IPS DF 4.7 (cell line): ENCODE measurements around the gene RPUSD1.
"Not testable (repeated sequence)": the region's sequence is repeated elsewhere in the genome, so short reads cannot be mapped to it uniquely, and the experiment has no call there.

Experiments
- DNase-seq: peaks from one replicate; pipeline ENCODE4 v3.0.0-alpha.2; 2013; ENCODE audit warnings: low spot score; ENCODE audit errors: extremely low read depth

RPUSD1 gene, protein sequence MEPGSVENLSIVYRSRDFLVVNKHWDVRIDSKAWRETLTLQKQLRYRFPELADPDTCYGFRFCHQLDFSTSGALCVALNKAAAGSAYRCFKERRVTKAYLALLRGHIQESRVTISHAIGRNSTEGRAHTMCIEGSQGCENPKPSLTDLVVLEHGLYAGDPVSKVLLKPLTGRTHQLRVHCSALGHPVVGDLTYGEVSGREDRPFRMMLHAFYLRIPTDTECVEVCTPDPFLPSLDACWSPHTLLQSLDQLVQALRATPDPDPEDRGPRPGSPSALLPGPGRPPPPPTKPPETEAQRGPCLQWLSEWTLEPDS

DNA sequence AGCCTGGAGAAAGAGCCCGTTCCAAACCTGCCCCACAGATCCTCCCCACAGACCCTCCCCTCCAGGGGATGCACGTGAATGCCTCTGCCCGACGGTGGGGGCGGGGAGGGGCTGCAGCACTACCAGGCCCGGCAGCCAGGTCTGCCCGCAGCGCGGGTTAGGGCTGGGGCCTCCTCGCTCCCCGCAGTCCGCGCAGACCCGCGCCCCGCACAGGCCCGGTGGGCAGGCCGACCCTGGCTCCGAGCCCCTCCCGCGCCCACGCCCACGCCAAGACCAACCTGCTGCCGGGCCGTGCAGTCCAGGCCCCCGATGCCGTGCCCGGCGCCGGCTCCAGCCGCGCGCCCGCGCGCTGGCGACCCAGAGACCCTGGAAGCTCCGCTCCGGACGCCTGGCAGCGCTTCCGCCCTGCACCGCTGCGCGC lies at the start of gene RPUSD1:
Gene RPUSD1 (minus strand): TSS at position 404 of the 421 bp plus-strand sequence. CDS start 644 bp downstream, outside the sequence.
- no peak for DNase-seq

GRCh38 chr16:836822-837221 lies 48.6 kb upstream of the RPUSD1 start:
- not testable (repeated sequence) for DNase-seq

DNA sequence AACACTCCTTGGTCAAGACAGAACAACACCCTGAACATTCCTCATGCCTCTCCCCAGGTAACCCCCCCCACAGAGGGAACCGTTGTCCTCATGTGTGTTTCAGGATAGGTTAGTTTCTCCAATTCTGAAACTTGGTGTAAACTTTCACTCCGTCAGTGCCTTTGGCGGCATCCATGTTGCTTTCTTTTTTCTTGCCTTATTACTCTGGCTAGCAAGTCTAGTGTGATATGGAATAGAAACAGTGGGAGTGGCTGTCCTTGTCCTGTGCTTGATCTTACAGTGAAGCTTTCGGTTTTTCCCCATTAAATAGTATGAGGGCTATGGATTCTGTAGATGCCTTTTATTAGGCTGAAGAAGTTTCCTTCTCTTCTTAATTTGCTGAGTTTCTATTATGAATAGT lies 48.0 kb upstream of the RPUSD1 start:
- DNase-seq = no peak

- DNase-seq = no peak
These were observed 47.2 kb upstream of the RPUSD1 start for GRCh38 chr16:835373-835772.

DNA sequence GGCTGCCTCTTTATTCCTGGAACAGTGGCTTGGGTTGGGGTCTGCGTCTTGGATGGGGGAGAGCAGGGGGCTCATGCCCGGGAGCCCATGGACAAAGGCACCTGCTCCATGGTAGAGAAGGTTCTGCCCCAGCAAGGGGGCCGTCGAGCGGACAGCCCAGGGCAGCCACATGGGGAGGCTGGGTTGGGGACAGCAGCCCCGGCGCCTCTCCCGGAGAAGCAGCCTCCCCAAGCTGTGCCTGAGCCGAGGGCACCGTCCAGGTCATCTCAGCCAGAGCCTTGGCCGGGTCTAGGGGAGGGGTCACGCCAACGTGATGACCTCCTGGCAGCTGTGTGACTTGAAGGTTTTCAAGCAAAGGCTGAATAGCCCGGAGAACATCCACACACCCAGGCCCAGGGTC lies 45.2 kb upstream of the RPUSD1 start:
- no peak for DNase-seq

DNA sequence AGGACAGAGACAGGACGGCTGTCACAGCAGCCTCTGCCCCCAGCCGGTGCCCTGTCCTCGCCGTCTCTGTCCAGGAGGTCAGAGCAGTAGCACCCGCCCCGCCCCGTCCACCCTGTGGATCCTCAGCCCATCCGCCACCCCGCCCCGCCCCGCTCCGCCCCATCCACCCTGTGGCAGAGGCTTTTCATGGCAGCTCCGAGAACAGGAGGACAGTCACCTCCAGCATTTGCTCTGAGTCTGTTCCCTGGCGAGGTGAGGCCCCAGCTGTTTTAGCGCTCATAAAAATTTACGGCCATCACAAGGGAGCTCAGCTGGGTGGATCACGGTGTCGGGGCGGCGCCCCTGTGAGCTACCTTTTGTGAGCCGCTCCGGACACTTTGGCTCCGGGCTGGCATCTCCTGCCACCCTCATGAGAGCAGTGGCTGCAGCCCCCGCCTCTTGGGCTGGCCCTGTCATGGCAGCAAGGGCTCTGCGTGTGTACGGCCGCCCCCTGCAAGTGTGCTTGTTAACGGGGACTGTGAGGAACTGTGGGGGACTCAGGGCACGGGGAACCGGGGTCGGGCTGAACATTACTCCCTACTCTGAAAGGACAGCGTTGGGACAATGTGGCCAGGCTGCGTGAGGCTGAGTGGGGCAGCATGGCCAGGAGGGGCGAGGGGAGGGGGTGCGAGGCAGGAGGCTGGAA lies 44.6 kb upstream of the RPUSD1 start:
- no peak for DNase-seq

GRCh38 chr16:831571-832413 lies 43.6 kb upstream of the RPUSD1 start:
- no peak for DNase-seq

DNA sequence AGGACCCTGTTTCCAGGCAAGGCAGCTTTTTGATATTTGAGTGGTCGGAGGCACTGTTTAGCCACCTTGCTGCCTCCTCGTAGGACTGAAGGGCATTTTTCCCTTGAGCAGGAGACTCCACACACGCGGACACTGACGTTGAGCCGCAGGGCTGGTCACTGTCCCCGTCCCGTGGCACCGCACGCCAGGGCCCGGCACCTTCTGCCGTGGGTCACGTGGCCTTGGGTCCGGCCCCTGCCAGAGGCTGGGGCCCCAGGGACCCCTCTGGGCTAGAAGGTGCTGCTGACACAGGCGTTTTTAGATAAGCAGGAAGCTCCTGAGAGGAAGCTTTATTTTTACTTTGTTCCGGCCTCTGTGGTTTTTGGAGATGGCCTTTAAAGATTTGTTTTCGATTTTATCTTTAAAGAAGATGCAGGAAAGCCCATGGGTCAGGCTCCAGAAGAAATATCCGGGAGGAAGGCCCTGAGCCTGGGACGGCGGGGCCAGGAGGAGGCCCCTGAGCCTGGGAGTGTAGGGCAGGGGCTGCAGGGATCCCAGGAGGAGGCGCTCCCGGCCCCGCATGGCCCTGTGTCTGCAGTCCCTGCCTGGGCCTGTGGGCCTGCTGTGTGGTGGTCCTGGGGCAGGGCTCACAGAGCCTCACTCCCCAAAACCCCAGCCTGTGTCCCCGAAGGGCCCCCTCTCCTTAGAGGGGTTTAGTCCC lies 42.8 kb upstream of the RPUSD1 start:
- no peak for DNase-seq

DNA sequence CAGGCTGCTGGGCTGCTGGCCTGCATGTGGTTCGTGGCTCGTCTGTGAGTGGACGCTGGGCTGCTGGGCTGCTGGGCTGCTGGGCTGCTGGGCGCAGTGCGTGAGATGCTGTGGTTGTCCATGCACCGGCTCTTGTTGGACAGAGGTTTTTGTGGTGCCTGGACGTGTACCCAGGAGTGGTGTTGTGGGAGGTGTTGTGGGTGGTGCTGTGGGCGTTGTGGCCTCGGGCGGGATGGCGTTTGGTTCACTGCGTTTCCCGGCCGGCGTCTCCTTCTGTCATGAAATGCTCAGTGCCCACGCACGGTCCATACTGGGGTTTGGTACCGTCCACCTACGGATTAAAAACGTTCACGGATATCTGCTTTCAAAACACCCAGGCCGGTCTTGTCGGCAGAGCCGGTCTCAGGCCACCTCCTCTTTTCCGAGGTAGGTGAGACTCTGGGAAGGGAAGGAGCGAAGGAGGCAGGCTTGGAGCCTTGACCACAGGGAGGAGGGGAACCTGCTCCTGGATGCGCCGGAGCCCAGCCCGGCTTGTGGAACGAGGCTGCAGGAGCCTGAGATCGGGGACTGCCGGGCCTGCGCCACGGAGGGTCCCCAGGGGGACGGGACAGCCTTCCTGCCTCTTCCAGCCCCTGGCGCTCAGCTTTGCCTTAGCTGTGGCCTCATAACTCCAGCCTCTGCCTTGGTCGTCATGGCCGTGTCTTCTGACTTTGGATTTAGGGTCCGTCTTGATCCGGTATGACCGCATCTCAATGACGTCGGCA lies 42.1 kb upstream of the RPUSD1 start:
- no peak for DNase-seq

- DNase-seq = no peak
These were observed 40.7 kb upstream of the RPUSD1 start for GRCh38 chr16:828891-829290.

DNA sequence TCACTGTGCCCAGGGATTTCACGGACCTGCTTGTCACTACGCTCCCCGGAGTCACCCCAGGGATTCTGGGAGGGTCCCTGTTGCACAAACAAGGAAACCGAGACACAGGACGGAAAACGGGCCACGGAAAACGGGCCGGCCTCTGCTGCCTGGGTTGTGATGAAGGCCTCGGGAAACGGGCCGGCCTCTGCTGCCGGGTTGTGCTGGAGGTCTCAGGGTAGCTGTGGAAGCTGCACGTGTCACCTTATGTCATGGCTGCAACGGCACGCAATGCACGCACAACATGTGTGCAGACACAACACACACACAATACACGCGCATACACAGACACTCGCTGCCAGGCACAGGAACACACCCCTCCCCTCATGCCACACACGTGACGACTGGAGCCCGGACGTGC lies 39.3 kb upstream of the RPUSD1 start:
- no peak for DNase-seq

- no peak for DNase-seq
These were observed 37.3 kb upstream of the RPUSD1 start for GRCh38 chr16:825341-826061.

- DNase-seq = no peak
These were observed 36.4 kb upstream of the RPUSD1 start for GRCh38 chr16:824601-825000.

DNA sequence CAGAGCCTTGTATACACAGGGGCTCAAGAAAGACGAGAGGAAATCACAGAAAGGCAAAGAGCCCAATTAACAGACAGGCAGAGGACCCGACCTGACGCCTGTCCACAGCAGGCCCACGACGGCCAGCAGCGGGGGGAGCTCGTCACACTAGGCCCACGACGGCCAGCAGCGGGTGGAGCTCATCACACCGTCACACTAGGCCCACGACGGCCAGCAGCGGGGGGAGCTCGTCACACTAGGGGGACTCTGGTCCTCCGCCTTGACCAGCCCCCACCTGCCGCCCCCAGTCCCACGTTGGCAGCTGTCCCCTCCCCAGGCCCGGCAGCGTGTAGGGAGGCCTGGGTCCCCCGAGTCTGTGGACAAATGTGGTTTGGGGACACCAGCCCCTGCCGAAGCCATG lies 36.0 kb upstream of the RPUSD1 start:
- no peak for DNase-seq

- DNase-seq = no peak
These were observed 34.7 kb upstream of the RPUSD1 start for GRCh38 chr16:822909-823297.

GRCh38 chr16:822174-822908 lies 34.2 kb upstream of the RPUSD1 start:
- no peak for DNase-seq

- DNase-seq = no peak
These were observed 33.6 kb upstream of the RPUSD1 start for GRCh38 chr16:821751-822150.

GRCh38 chr16:820748-821147 lies 32.6 kb upstream of the RPUSD1 start:
- no peak for DNase-seq

DNA sequence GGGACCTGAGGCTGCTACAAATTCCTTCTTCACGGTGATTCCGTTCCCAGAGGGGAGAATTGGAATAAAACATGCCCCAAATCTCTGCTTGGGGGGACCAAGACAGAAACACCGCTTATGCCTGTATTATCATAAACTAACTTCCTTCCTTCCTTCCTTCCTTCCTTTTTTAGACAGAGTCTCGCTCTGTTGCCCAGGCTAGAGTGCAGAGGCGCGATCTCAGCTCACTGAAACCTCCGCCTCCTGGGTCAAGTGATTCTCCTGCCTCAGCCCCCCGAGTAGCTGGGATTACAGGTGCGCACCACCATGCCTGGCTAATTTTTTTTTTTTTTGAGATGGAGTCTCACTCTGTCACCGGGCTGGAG lies 31.8 kb upstream of the RPUSD1 start:
- DNase-seq = not testable (repeated sequence)
